Psoas muscle (tissue), 8 donors: ENCODE measurements around the gene SIX2. TPM values are rescaled to one million over a fixed set of nuclear protein-coding genes. Genes with fewer than 3 reads are reported as not detected.
A peak's percentile ranks its signal among the peaks of the same experiment; 100 is the strongest.

Source experiments
- ATAC-seq, 4 donors: fragments of 200-7000 bp; cut with Tn5 transposase; one replicate each; pipeline ENCODE4 v1.9.1; 2020; ENCODE audit warnings: moderate library complexity in 3 of 4, mild to moderate bottlenecking in 2 of 4
- DNase-seq, 2 donors: peaks; one replicate each; pipeline ENCODE4 v3.0.0-alpha.2; 2020
- H3K27ac ChIP-seq: fragments of 200-600 bp; one replicate; pipeline ENCODE4 v1.8.0; 2022
- H3K27me3 ChIP-seq, 3 donors: fragments of 200-600 bp in 1 of 3; one replicate each; pipeline versions ENCODE4 v1.6.1 to v1.8.0; 2013 to 2022; ENCODE audit warnings: low read length in 2 of 3, mild to moderate bottlenecking in 2 of 3, moderate library complexity in 1 of 3; ENCODE audit not compliant: insufficient read depth in 3 of 3
- H3K36me3 ChIP-seq, 2 donors: fragments of 200-600 bp in 1 of 2; one replicate each; pipeline versions ENCODE4 v1.6.1 to v1.8.0; 2013 to 2022; ENCODE audit warnings: low read depth in 1 of 2, mild to moderate bottlenecking in 1 of 2, moderate library complexity in 1 of 2; ENCODE audit not compliant: insufficient read depth in 1 of 2
- H3K4me1 ChIP-seq: fragments of 200-600 bp; one replicate; pipeline ENCODE4 v1.8.0; 2022
- H3K4me3 ChIP-seq: fragments of 200-600 bp; one replicate; pipeline ENCODE4 v1.8.0; 2022; ENCODE audit warnings: mild to moderate bottlenecking
- H3K9me3 ChIP-seq: fragments of 200-600 bp; one replicate; pipeline ENCODE4 v1.8.0; 2022
- WGBS, 3 donors: extraction: QIAGEN DNeasy Blood & Tissue Kit; methylation state at CpG; one replicate each; pipeline versions ENCODE4 v1.1.6 to v1.1.7; 2013; 5-methylcytosine and 5-hydroxymethylcytosine counted together
- intact Hi-C, 2 donors: fragments of 100-400 bp; cut with DNase I; formaldehyde crosslinking; loops; one replicate each; pipeline versions ENCODE4 v1.11.0 to v1.14.2; 2022
- polyA plus RNA-seq, 3 donors: library from polyadenylated mRNA; stranded (reverse); fragments of 200-250 nt; gene quantifications; one replicate each; pipeline ENCODE4 v1.2.3, GENCODE V29; 2013
- total RNA-seq, 4 donors: library from RNA; stranded (reverse); fragmentation: NEBNext Ultra II Directional in 2 of 4; extraction: Animal tissue kit (Norgen Biotek cat#: 25700) in 2 of 4; gene quantifications; one replicate each; pipeline versions ENCODE4 v1.2.1 to v1.2.4, GENCODE V29; 2021 to 2023
- TF ChIP-seq, protein P1 (sequence below): fragments of 200-600 bp; IDR thresholded peaks from one replicate; pipeline ENCODE4 v1.8.0; 2022; ENCODE audit warnings: antibody characterized with exemption
- donor health status: healthy with polysubstance abuse.
- donor health status: DM: no; HTN: no; CAD: no; lungs with moderate emphysema.
- donor health status: Bipolar disorder and iron deficiency.
- donor health status: healthy.
- donor health status: DM: yes; HTN: yes; CAD: no.
- donor health status: DM: no; HTN: no; CAD: no.
- donor health status: DM: no; HTN: no; CAD: no.
- donor health status: DM: yes; HTN: yes; CAD: no.

SIX2 gene
- total and polyA plus RNA-seq, 7 donors, result 16.6 to 50.8 (median 30.4) TPM

- DNase-seq (no peak), ATAC-seq (no peak)
- no peaks in the 10 kb centered on the region for H3K9me3 ChIP-seq
- WGBS, 3 donors, result 22 to 28% (median 26%) methylated on average over 16 of the region's 16 CpGs
- H3K4me3 ChIP-seq, result no peak overlapping the region
- H3K36me3 ChIP-seq, result no peaks in the 10 kb centered on the region
- no peaks in the 10 kb centered on the region for H3K4me1 ChIP-seq
- intact Hi-C loops, result no loop called here
- H3K27ac ChIP-seq, result no peak overlapping the region
- TF ChIP-seq, protein P1, sequence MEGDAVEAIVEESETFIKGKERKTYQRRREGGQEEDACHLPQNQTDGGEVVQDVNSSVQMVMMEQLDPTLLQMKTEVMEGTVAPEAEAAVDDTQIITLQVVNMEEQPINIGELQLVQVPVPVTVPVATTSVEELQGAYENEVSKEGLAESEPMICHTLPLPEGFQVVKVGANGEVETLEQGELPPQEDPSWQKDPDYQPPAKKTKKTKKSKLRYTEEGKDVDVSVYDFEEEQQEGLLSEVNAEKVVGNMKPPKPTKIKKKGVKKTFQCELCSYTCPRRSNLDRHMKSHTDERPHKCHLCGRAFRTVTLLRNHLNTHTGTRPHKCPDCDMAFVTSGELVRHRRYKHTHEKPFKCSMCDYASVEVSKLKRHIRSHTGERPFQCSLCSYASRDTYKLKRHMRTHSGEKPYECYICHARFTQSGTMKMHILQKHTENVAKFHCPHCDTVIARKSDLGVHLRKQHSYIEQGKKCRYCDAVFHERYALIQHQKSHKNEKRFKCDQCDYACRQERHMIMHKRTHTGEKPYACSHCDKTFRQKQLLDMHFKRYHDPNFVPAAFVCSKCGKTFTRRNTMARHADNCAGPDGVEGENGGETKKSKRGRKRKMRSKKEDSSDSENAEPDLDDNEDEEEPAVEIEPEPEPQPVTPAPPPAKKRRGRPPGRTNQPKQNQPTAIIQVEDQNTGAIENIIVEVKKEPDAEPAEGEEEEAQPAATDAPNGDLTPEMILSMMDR, result no peak
- peaks cover 0 to 15% (median 3%) of the 10 kb centered on the region in 3 donors for H3K27me3 ChIP-seq
Observed at GRCh38 chr2:44964752-44965236, 44.5 kb downstream of the SIX2 start.

GRCh38 chr2:44962176-44962695 lies 47.0 kb downstream of the SIX2 start:
- Histone ChIP-seq H3K27me3 (peaks cover 0 to 12% (median 3%) of the 10 kb centered on the region in 3 donors), H3K36me3 (no peaks in the 10 kb centered on the region), H3K4me3 (no peak overlapping the region), H3K4me1 (no peaks in the 10 kb centered on the region), H3K9me3 (no peaks in the 10 kb centered on the region), H3K27ac (no peak overlapping the region)
- no peak for ATAC-seq
- 72 to 81% (median 74%) methylated on average over 5 of the region's 5 CpGs for WGBS, 3 donors
- TF ChIP-seq, protein P1, result no peak
- intact Hi-C loops, result no loop called here
- DNase-seq, result no peak

DNA sequence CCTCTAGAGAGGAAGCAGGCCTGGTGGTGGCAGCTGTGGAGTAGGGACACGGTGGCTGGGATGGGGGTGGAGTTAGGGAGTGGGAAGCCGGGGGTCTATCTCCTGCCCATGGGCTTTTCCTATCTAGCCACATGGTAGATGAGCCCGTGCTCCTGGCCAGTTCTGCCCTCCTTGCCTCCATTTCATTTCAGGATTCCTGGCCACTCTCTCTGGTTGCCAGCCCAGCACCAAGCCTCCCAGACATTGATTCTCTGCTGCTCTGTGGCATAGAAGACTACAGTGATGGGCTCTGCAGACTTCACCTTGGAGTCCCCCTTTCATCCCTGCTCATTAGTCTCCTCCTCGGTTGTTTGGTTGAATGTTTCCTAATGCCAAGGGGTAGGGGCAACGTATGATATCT lies 48.4 kb downstream of the SIX2 start:
- Histone ChIP-seq H3K27ac (no peak overlapping the region), H3K9me3 (no peaks in the 10 kb centered on the region), H3K27me3 (peaks cover 0 to 12% (median 3%) of the 10 kb centered on the region in 3 donors), H3K4me1 (no peaks in the 10 kb centered on the region), H3K4me3 (no peak overlapping the region), H3K36me3 (no peaks in the 10 kb centered on the region)
- intact Hi-C loops, result no loop called here
- no peak for DNase-seq
- TF ChIP-seq, protein P1, result no peak
- WGBS, 3 donors, result 77 to 91% (median 82%) methylated on average over 5 of the region's 5 CpGs
- no peak for ATAC-seq

DNA sequence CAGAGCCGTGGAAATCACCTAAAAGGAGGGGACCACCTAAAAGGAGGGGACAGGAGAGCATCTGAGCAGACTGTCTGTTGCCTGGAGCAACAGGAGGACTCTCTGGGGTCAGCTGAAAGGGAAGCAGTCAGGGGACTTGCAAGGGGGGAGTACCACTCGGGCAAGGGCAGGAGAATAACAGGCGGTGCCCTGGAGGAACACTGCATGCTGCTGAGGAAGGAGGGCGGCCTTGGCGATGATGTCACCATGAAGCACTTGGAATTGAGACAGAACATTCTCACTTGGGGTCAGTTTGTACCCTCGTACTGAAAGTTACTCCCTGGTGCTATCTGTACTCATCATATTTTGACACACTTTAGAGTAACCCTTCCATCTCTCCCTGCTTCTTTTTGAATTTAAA lies 49.4 kb downstream of the SIX2 start:
- H3K27ac ChIP-seq, result no peak overlapping the region
- peaks cover 0 to 12% (median 9%) of the 10 kb centered on the region in 3 donors for H3K27me3 ChIP-seq
- no peak overlapping the region for H3K4me3 ChIP-seq
- TF ChIP-seq, protein P1, result no peak
- peak in 1 of 4 donors; percentile 24 for ATAC-seq
- no peak for DNase-seq
- WGBS, 3 donors, result 59 to 82% (median 76%) methylated on average over 6 of the region's 6 CpGs
- H3K4me1 ChIP-seq, result peaks cover 7% of the 10 kb centered on the region
- H3K36me3 ChIP-seq, result no peaks in the 10 kb centered on the region
- intact Hi-C loops, result loop anchor here (5.0 to 10.0 kb wide), 3 partner anchors 483 to 915 kb away; no protein-coding TSS in a partner anchor
- H3K9me3 ChIP-seq, result no peaks in the 10 kb centered on the region
